Activated CD8-positive, alpha-beta memory T cell treated with anti-CD3 and anti-CD28 coated beads for 1 hour (primary cell): ENCODE data around the gene NDUFB7.
"Not testable (repeated sequence)": the region's sequence is repeated elsewhere in the genome, so short reads cannot be mapped to it uniquely, and the experiment has no call there.

ENCODE experiments used
- DNase-seq, 2 donors: peaks; one replicate each; pipeline ENCODE4 v3.0.0-alpha.2; 2020; ENCODE audit warnings: low read depth in 1 of 2; ENCODE audit errors: extremely low read depth in 1 of 2

Gene NDUFB7

DNA sequence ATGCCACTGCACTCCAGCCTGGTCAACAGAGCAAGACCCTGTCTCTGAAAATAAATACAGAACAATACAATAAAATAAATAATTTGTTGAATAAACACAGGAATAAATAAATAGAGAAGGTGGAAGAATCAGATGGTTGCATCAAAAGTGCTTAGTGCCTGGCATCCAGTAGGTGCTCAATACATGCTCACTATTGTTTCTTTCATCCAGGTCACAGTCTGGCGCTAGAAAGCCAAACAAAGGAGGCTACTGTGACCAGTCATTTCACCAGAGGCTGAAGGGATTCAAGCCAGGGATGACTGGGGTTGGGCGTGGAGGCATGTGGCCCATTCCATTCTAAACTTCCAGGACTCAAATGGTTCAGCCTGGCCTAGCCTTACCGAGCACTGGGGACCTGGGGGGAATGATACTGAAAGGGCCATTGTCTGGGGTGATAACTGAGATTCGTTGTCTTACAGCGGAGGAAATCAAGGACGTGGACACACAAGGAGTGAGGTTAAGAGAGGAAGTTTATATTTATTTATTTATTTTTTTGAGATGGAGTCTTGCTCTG is 3.6 kb upstream of the NDUFB7 start:
- DNase-seq, result no peak

DNA sequence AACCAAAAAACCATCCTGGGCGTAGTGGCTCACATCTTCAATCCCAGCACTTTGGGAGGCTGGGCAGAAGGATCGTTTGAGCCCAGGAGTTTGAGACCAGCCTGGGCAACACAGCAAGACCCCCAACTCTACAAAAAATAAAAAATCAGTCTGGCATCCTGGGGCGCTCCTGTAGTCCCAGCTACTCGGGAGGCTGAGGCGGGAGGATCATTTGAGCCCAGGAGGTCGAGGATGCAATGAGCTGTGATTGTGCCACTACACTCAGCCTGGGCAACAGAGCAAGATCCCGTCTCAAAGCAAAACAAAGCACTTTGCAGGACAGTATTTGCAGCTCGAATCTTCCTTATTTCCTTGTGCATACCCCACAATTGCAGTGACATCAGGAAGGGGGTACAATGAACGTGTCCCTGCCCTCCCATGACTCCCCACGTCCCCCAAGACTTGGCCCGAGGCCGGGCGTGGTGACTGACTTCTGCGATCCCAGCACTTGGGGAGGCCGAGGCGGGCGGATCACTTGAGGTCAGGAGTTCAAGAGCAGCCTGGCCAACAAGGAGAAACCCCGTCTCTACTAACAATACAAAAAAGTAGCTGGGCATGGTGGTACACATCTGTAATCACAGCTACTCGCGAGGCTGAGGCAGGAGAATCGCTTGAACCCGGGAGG is 870 bp downstream of the NDUFB7 start:
- no peak for DNase-seq

DNA sequence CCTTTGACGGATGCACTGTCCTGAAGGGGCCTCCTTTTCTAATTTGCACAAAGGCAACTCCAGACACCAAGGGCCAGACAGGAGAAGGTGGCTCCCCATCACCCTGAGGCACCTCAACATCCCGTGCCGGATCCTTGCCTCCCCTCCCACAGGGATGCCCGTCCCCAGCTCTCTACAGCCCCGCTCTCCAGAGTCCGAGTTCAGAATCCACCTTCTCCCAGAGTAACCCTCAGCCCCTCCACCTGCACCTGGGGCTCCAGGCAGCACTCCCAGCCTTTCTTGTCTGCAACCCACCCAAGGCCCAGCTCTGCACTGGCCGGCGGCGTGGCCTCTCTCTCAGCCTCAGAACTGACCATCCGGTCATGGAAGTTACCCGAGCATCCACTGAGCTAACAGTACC is 4.8 kb downstream of the NDUFB7 start:
- DNase-seq, result no peak

DNA sequence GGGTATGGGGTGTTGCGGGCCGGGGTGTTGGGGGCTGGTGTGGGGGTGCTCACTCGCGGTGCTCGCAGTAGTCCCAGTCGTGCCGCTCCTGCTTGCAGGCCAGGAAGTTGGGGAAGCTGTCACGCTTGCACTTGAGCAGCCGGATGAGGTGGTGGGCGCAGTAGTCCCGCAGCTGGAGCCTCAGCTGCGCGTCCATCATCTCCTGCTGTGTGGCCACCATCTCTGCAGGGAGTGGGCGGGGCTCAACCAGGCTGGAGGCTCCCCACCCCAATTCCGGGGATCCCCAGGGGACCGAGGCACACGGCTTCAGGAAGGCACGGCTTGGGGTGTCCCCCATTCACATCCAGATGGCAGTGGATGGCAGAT is 5.2 kb downstream of the NDUFB7 start:
- no peak for DNase-seq

- DNase-seq, result no peak
Measured at GRCh38 chr19:14565765-14566711, 5.8 kb downstream of the NDUFB7 start.

DNA sequence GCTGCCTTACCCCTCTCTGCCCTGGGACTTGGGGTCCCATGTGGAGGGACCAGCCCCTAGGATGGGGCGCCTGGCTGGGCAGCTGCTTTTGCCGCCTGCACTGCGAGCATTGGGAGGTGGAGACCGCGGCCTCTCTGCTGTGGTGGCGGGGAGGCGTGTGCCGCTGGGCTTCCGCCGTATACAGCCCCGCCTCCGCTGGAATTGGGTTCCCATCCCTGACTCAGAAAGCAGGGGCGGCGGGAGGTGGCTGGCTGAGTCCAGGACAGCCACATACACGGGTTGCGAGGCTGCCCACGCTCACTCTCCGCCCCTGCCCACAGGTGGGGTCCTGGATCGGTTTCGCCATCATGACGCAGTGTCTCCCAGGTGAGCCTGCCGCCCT is 6.6 kb downstream of the NDUFB7 start:
- no peak for DNase-seq

- DNase-seq, result not testable (repeated sequence)
Measured at GRCh38 chr19:14564652-14565297, 7.1 kb downstream of the NDUFB7 start.

- DNase-seq, result peak in 1 of 2 donors; percentile 18
Measured at GRCh38 chr19:14563989-14564651, 7.7 kb downstream of the NDUFB7 start.

DNA sequence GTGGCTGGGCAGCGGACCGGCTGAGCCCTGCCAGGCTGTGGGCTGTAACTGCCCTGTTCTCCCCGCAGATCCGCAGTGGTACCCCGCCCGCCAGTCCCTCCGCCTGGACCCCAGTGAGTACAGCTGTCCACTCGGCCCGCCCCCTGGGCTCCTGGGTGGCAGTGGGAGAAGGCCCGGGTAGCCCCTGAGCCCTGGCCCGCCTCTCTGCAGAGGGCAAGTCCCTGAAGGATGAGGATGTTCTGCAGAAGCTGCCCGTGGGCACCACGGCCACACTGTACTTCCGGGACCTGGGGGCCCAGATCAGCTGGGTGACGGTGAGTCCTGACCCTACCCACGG is 8.3 kb downstream of the NDUFB7 start:
- DNase-seq, result no peak

DNA sequence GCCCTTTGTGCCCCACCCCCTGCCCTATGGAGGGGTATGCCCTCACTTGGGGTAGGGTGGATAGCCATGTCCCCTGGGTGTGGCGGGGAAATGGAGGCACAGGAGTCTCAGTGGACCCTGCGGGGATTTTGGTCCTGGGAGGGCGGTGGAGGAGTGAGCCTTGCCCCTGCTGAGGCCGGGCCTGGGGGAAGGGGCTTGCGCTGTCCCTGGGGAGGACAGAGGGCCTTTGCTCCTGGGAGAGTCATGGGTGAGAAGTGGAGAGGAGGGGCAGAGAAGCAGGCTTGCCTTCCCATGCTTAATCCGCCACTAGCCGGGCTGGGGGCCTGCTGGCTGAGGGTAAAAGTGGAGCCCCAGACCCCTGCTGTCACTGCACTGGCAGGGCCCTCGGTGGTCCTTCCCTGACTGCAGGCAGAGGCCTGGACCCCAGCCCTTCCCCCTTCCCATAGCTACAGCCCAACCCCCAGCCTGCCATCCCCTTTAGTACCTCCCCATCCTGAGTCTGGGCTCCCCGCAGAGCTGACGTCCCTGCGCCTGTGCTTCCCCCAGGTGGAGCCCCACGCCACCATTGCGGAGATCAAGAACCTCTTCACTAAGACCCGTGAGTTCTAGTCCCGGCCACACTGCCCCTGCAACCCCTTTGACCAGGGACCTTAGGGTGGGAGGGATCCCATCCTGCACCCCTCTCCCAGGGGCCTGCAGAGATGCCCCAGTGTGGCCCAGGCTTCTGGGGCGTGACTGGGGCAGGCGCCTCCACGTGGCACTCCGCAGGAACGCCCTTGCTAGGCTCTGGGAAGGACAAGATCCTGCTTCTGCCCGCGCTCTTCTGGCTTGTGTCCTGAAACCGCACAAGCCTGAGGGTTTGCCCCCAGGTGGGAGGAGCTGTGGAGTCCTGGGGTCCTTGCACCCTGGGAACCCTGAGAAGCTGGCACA is 8.9 kb downstream of the NDUFB7 start:
- no peak for DNase-seq

- no peak for DNase-seq
Measured at GRCh38 chr19:14561847-14562351, 10.0 kb downstream of the NDUFB7 start.

DNA sequence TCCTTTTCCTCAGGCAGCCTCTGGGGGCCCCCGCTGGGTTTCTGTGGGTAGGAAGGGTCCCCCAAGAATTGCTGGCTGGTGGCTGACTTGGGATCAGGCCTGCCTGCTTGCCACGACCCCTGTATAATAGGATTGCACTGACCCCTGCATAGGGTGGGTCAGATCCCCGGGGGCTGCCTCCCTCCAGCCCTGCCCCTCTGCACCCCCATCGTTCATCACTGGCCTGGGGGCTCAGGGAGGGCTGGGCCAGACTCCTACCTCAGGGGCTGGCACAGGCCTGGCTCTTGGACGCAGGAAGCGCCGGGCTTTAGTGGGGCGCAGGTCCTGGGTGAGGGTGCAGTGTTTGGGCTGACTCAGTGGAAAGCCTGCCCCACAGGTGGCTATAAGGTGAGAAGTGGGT is 10.6 kb downstream of the NDUFB7 start:
- DNase-seq, result no peak

DNA sequence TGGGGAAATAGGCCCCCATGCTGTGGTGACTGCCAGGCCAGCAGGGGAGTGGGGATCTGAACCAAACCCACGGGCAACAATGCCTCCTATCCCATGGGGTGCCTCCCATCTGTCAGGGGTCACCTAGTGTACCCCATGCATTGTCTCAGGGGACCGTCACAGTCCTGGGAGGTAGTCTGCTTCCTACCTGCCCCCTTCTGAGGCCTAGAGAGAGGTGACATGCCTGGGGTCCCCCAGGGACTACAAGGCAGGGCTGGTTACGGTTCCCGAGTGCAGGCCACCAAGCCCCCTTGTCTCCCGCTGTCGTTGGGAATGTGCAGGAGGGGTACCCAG is 11.1 kb downstream of the NDUFB7 start:
- no peak for DNase-seq

DNA sequence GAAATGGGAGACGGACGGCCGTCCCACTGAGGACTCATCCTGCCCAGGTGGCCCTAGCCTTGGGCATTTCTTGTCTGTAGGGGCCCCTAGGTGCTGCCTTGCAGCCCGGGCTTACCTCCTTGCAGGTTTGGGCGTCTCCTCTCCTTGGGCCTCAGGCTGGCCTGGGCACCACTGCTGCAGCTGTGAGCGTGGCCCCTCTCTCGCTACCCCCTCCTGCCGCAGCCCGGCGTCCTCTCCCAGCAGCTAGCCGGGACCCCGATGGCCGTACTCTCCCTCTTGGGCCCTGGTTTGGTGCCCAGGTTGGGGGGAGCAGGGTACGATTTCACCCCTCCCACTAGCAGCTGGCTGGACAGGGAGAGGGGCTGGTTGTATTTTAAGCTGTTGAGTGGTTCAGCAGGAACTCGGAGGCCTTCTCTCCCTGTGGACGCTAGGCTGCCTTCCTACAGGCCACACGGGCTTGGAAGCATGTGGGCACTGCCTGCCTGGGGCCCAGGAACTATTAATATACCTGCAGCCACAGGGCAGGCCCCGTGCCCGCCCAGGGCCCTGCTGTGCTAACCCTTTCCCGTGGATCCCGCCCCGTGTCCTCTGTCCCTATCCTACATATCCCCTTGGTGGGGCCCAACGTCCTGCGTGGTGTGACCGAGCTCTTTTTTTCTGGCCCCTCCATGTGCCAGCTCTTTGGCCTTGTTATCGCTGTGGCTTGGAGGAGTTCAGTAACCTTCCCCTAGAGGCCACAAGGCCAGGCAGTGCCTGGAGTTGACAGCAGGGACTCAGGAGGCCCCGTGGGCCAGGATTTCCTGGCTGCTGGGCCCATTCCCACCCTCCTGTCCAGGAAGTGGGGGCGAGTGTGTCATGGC is 11.7 kb downstream of the NDUFB7 start:
- no peak for DNase-seq

GRCh38 chr19:14558370-14559066 is 13.3 kb downstream of the NDUFB7 start:
- no peak for DNase-seq

DNA sequence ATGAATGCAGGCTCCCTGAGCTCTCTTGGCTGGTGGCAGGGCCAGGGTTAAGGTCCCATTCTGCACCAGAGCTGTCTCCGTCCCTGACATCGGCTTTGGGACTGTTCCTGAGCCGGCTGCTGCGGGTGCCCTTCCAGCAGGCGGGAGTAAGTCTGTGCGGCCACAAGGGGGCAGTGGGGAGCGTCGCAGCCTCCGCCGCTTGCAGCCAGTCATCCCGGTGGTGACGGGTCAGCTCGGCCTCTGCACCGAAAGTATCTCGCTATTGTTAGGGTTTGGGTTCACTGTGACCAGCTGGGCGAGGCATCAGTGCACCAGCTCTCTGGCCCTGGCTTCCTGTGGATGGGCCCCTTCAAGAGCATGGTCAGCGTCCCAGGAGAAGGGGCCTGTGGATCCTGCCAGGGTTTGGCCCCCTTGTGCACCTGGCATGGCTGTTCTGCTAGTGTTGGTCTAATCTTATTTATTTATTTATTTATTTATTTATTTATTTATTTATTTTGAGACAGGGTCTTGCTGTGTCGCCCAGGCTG is 15.1 kb downstream of the NDUFB7 start:
- DNase-seq, result peak; percentile 36 to 67

- no peak for DNase-seq
Measured at GRCh38 chr19:14555918-14556661, 15.8 kb downstream of the NDUFB7 start.
